ENCODE data around the gene ZKSCAN4.
A peak's percentile ranks its signal among the peaks of the same experiment; 100 is the strongest.

Gene ZKSCAN4

GRCh38 chr6:28252009-28252975 is at the start of gene ZKSCAN4:
Gene ZKSCAN4, minus strand, starts transcription at chr6:28252269. Its CDS starts 289 bp downstream, at chr6:28251980.
- Histone ChIP-seq H3K9me3 (ENCODE audit: control insufficient read depth in 5 of 5, low read length in 5 of 5) (no peaks in the 10 kb centered on the region), H3K27me3 (ENCODE audit: control insufficient read depth in 5 of 5, insufficient read depth in 4 of 5, low read length in 5 of 5) (peaks cover 0 to 10% (median 0%) of the 10 kb centered on the region in 5 donors), H3K4me3 (ENCODE audit: low read depth in 1 of 5, low read length in 5 of 5) (peak within 1 kb of the TSS; percentile 79 to 100 (median 99)), H3K9ac (ENCODE audit: low read length in 5 of 5) (peak within 1 kb of the TSS; percentile 72 to 93 (median 80)), H3K27ac (ENCODE audit: low read depth, low read length) (peak within 1 kb of the TSS; percentile 40), H3K36me3 (ENCODE audit: control insufficient read depth in 5 of 5, insufficient read depth in 5 of 5, low read length in 5 of 5) (peaks cover 4 to 14% (median 10%) of the 10 kb centered on the region in 5 donors), H3K4me1 (ENCODE audit: control insufficient read depth in 5 of 5, insufficient read depth in 5 of 5, low read length in 5 of 5) (peaks cover 2 to 30% (median 23%) of the 10 kb centered on the region in 5 donors)

GRCh38 chr6:28296520-28297060 is 44.5 kb upstream of the ZKSCAN4 start:
- H3K27ac ChIP-seq (ENCODE audit: low read depth, low read length) = no peak overlapping the region
- no peaks in the 10 kb centered on the region for H3K4me1 ChIP-seq (ENCODE audit: control insufficient read depth in 5 of 5, insufficient read depth in 5 of 5, low read length in 5 of 5)
- H3K36me3 ChIP-seq (ENCODE audit: control insufficient read depth in 5 of 5, insufficient read depth in 5 of 5, low read length in 5 of 5) = peaks cover 13 to 26% (median 18%) of the 10 kb centered on the region in 5 donors
- no peaks in the 10 kb centered on the region for H3K9me3 ChIP-seq (ENCODE audit: control insufficient read depth in 5 of 5, low read length in 5 of 5)
- no peak overlapping the region for H3K4me3 ChIP-seq (ENCODE audit: low read depth in 1 of 5, low read length in 5 of 5)
- H3K9ac ChIP-seq (ENCODE audit: low read length in 5 of 5) = no peak overlapping the region
- no peaks in the 10 kb centered on the region for H3K27me3 ChIP-seq (ENCODE audit: control insufficient read depth in 5 of 5, insufficient read depth in 4 of 5, low read length in 5 of 5)

- H3K36me3 ChIP-seq (ENCODE audit: control insufficient read depth in 5 of 5, insufficient read depth in 5 of 5, low read length in 5 of 5) = peaks cover 6 to 18% (median 14%) of the 10 kb centered on the region in 5 donors
- no peak overlapping the region for H3K9ac ChIP-seq (ENCODE audit: low read length in 5 of 5)
- no peak overlapping the region for H3K27ac ChIP-seq (ENCODE audit: low read depth, low read length)
- no peaks in the 10 kb centered on the region for H3K9me3 ChIP-seq (ENCODE audit: control insufficient read depth in 5 of 5, low read length in 5 of 5)
- no peak overlapping the region for H3K4me3 ChIP-seq (ENCODE audit: low read depth in 1 of 5, low read length in 5 of 5)
- H3K27me3 ChIP-seq (ENCODE audit: control insufficient read depth in 5 of 5, insufficient read depth in 4 of 5, low read length in 5 of 5) = no peaks in the 10 kb centered on the region
- H3K4me1 ChIP-seq (ENCODE audit: control insufficient read depth in 5 of 5, insufficient read depth in 5 of 5, low read length in 5 of 5) = no peaks in the 10 kb centered on the region
These were observed 43.3 kb upstream of the ZKSCAN4 start for GRCh38 chr6:28295326-28295725.

- Histone ChIP-seq H3K27me3 (ENCODE audit: control insufficient read depth in 5 of 5, insufficient read depth in 4 of 5, low read length in 5 of 5) (no peaks in the 10 kb centered on the region), H3K27ac (ENCODE audit: low read depth, low read length) (no peak overlapping the region), H3K36me3 (ENCODE audit: control insufficient read depth in 5 of 5, insufficient read depth in 5 of 5, low read length in 5 of 5) (peaks cover 15 to 26% (median 19%) of the 10 kb centered on the region in 5 donors), H3K9me3 (ENCODE audit: control insufficient read depth in 5 of 5, low read length in 5 of 5) (no peaks in the 10 kb centered on the region), H3K9ac (ENCODE audit: low read length in 5 of 5) (no peak overlapping the region), H3K4me1 (ENCODE audit: control insufficient read depth in 5 of 5, insufficient read depth in 5 of 5, low read length in 5 of 5) (no peaks in the 10 kb centered on the region), H3K4me3 (ENCODE audit: low read depth in 1 of 5, low read length in 5 of 5) (no peak overlapping the region)
These were observed 39.5 kb upstream of the ZKSCAN4 start for GRCh38 chr6:28291573-28291972.

GRCh38 chr6:28282926-28283325 is 30.9 kb upstream of the ZKSCAN4 start:
- Histone ChIP-seq H3K27ac (ENCODE audit: low read depth, low read length) (no peak overlapping the region), H3K9me3 (ENCODE audit: control insufficient read depth in 5 of 5, low read length in 5 of 5) (peaks cover 0 to 7% (median 6%) of the 10 kb centered on the region in 5 donors), H3K4me3 (ENCODE audit: low read depth in 1 of 5, low read length in 5 of 5) (peak overlapping the region in 1 of 5 donors; percentile 4), H3K36me3 (ENCODE audit: control insufficient read depth in 5 of 5, insufficient read depth in 5 of 5, low read length in 5 of 5) (peaks cover 17 to 34% (median 25%) of the 10 kb centered on the region in 5 donors), H3K4me1 (ENCODE audit: control insufficient read depth in 5 of 5, insufficient read depth in 5 of 5, low read length in 5 of 5) (peaks cover 0 to 17% (median 13%) of the 10 kb centered on the region in 5 donors), H3K27me3 (ENCODE audit: control insufficient read depth in 5 of 5, insufficient read depth in 4 of 5, low read length in 5 of 5) (no peaks in the 10 kb centered on the region), H3K9ac (ENCODE audit: low read length in 5 of 5) (no peak overlapping the region)

- H3K9ac ChIP-seq (ENCODE audit: low read length in 5 of 5) = peak within 1 kb of the TSS; percentile 59 to 95 (median 83)
- no peak within 1 kb of the TSS for H3K27ac ChIP-seq (ENCODE audit: low read depth, low read length)
These were observed 29.4 kb upstream of the ZKSCAN4 start, which contains the start of gene PGBD1 for GRCh38 chr6:28281288-28282064. Gene PGBD1, plus strand, starts transcription at chr6:28281572. Its CDS starts 2,242 bp downstream, at chr6:28283814.

GRCh38 chr6:28280595-28281287 is 28.7 kb upstream of the ZKSCAN4 start:
- Histone ChIP-seq H3K36me3 (ENCODE audit: control insufficient read depth in 5 of 5, insufficient read depth in 5 of 5, low read length in 5 of 5) (peaks cover 22 to 36% (median 26%) of the 10 kb centered on the region in 5 donors), H3K9ac (ENCODE audit: low read length in 5 of 5) (peak overlapping the region in 4 of 5 donors; percentile 80 to 95 (median 84)), H3K27me3 (ENCODE audit: control insufficient read depth in 5 of 5, insufficient read depth in 4 of 5, low read length in 5 of 5) (no peaks in the 10 kb centered on the region), H3K4me1 (ENCODE audit: control insufficient read depth in 5 of 5, insufficient read depth in 5 of 5, low read length in 5 of 5) (peaks cover 0 to 17% (median 13%) of the 10 kb centered on the region in 5 donors), H3K27ac (ENCODE audit: low read depth, low read length) (no peak overlapping the region), H3K9me3 (ENCODE audit: control insufficient read depth in 5 of 5, low read length in 5 of 5) (peaks cover 0 to 7% (median 6%) of the 10 kb centered on the region in 5 donors), H3K4me3 (ENCODE audit: low read depth in 1 of 5, low read length in 5 of 5) (peak overlapping the region; percentile 51 to 86 (median 83))

More at GRCh38 chr6:28281288-28282064, 29.4 kb upstream of the ZKSCAN4 start, which contains the start of gene PGBD1:
- Histone ChIP-seq H3K9me3 (ENCODE audit: control insufficient read depth in 5 of 5, low read length in 5 of 5) (peaks cover 0 to 7% (median 6%) of the 10 kb centered on the region in 5 donors), H3K27me3 (ENCODE audit: control insufficient read depth in 5 of 5, insufficient read depth in 4 of 5, low read length in 5 of 5) (no peaks in the 10 kb centered on the region), H3K36me3 (ENCODE audit: control insufficient read depth in 5 of 5, insufficient read depth in 5 of 5, low read length in 5 of 5) (peaks cover 19 to 36% (median 24%) of the 10 kb centered on the region in 5 donors), H3K4me3 (ENCODE audit: low read depth in 1 of 5, low read length in 5 of 5) (peak within 1 kb of the TSS; percentile 77 to 95 (median 85)), H3K4me1 (ENCODE audit: control insufficient read depth in 5 of 5, insufficient read depth in 5 of 5, low read length in 5 of 5) (peaks cover 0 to 17% (median 13%) of the 10 kb centered on the region in 5 donors)

- Histone ChIP-seq H3K27me3 (ENCODE audit: control insufficient read depth in 5 of 5, insufficient read depth in 4 of 5, low read length in 5 of 5) (no peaks in the 10 kb centered on the region), H3K9ac (ENCODE audit: low read length in 5 of 5) (no peak overlapping the region), H3K4me3 (ENCODE audit: low read depth in 1 of 5, low read length in 5 of 5) (no peak overlapping the region), H3K9me3 (ENCODE audit: control insufficient read depth in 5 of 5, low read length in 5 of 5) (peaks cover 0 to 3% (median under 1%) of the 10 kb centered on the region in 5 donors), H3K27ac (ENCODE audit: low read depth, low read length) (no peak overlapping the region), H3K36me3 (ENCODE audit: control insufficient read depth in 5 of 5, insufficient read depth in 5 of 5, low read length in 5 of 5) (peaks cover 26 to 47% (median 41%) of the 10 kb centered on the region in 5 donors), H3K4me1 (ENCODE audit: control insufficient read depth in 5 of 5, insufficient read depth in 5 of 5, low read length in 5 of 5) (peaks cover 0 to 20% (median 13%) of the 10 kb centered on the region in 5 donors)
These were observed 25.7 kb upstream of the ZKSCAN4 start for GRCh38 chr6:28277746-28278145.

GRCh38 chr6:28274888-28275287 is 22.8 kb upstream of the ZKSCAN4 start:
- H3K36me3 ChIP-seq (ENCODE audit: control insufficient read depth in 5 of 5, insufficient read depth in 5 of 5, low read length in 5 of 5) = peaks cover 33 to 58% (median 52%) of the 10 kb centered on the region in 5 donors
- H3K27me3 ChIP-seq (ENCODE audit: control insufficient read depth in 5 of 5, insufficient read depth in 4 of 5, low read length in 5 of 5) = no peaks in the 10 kb centered on the region
- H3K9me3 ChIP-seq (ENCODE audit: control insufficient read depth in 5 of 5, low read length in 5 of 5) = no peaks in the 10 kb centered on the region
- peaks cover 0 to 3% (median 0%) of the 10 kb centered on the region in 5 donors for H3K4me1 ChIP-seq (ENCODE audit: control insufficient read depth in 5 of 5, insufficient read depth in 5 of 5, low read length in 5 of 5)
- no peak overlapping the region for H3K27ac ChIP-seq (ENCODE audit: low read depth, low read length)
- no peak overlapping the region for H3K4me3 ChIP-seq (ENCODE audit: low read depth in 1 of 5, low read length in 5 of 5)
- no peak overlapping the region for H3K9ac ChIP-seq (ENCODE audit: low read length in 5 of 5)

Measured in subcutaneous abdominal adipose tissue (tissue), 5 donors.